HL-60 (cell line): ENCODE data around the gene HPSE2.

Experiments used
- POLR2AphosphoS5 ChIP-seq: IDR thresholded peaks from 2 replicates; pipeline ENCODE4 v1.6.1; 2012; ENCODE audit warnings: low read depth
- SPI1 ChIP-seq: IDR thresholded peaks from 2 replicates; pipeline ENCODE4 v1.6.1; 2012; ENCODE audit warnings: low read depth, mild to moderate bottlenecking, borderline replicate concordance
- TF ChIP-seq, protein P1 (sequence below): IDR thresholded peaks from one replicate; pipeline ENCODE4 v1.5.1; 2011; ENCODE audit warnings: low read length, control low read depth, inconsistent platforms; ENCODE audit not compliant: insufficient read depth
- TF ChIP-seq, protein P2 (sequence below): IDR thresholded peaks from 2 replicates; pipeline ENCODE4 v1.6.1; 2012; ENCODE audit warnings: low read depth; ENCODE audit not compliant: insufficient replicate concordance

DNA sequence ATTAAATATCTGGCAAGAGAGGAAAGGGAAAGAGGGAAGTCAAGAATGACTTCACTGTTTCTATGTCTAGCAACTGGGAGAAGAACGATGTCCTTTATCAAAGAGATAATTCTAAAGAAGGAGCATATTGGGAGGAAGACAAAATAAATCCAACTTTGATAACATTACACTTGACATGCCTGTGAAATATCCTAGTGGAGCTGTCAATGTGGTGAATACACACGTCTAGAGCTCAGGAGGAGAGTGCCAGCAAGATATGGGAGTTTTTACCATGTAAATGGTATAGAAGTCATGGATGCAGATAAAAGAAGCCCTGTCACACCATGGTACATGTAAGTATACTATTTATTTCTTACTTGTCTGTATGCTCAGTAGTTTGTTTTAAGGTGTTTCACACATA is 356.7 kb downstream of the HPSE2 start:
- TF ChIP-seq, protein P1, sequence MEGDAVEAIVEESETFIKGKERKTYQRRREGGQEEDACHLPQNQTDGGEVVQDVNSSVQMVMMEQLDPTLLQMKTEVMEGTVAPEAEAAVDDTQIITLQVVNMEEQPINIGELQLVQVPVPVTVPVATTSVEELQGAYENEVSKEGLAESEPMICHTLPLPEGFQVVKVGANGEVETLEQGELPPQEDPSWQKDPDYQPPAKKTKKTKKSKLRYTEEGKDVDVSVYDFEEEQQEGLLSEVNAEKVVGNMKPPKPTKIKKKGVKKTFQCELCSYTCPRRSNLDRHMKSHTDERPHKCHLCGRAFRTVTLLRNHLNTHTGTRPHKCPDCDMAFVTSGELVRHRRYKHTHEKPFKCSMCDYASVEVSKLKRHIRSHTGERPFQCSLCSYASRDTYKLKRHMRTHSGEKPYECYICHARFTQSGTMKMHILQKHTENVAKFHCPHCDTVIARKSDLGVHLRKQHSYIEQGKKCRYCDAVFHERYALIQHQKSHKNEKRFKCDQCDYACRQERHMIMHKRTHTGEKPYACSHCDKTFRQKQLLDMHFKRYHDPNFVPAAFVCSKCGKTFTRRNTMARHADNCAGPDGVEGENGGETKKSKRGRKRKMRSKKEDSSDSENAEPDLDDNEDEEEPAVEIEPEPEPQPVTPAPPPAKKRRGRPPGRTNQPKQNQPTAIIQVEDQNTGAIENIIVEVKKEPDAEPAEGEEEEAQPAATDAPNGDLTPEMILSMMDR: no peak
- no peak for TF ChIP-seq POLR2AphosphoS5
- TF ChIP-seq SPI1: no peak
- TF ChIP-seq, protein P2, sequence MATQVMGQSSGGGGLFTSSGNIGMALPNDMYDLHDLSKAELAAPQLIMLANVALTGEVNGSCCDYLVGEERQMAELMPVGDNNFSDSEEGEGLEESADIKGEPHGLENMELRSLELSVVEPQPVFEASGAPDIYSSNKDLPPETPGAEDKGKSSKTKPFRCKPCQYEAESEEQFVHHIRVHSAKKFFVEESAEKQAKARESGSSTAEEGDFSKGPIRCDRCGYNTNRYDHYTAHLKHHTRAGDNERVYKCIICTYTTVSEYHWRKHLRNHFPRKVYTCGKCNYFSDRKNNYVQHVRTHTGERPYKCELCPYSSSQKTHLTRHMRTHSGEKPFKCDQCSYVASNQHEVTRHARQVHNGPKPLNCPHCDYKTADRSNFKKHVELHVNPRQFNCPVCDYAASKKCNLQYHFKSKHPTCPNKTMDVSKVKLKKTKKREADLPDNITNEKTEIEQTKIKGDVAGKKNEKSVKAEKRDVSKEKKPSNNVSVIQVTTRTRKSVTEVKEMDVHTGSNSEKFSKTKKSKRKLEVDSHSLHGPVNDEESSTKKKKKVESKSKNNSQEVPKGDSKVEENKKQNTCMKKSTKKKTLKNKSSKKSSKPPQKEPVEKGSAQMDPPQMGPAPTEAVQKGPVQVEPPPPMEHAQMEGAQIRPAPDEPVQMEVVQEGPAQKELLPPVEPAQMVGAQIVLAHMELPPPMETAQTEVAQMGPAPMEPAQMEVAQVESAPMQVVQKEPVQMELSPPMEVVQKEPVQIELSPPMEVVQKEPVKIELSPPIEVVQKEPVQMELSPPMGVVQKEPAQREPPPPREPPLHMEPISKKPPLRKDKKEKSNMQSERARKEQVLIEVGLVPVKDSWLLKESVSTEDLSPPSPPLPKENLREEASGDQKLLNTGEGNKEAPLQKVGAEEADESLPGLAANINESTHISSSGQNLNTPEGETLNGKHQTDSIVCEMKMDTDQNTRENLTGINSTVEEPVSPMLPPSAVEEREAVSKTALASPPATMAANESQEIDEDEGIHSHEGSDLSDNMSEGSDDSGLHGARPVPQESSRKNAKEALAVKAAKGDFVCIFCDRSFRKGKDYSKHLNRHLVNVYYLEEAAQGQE: no peak
